DOHH2 (cell line): ENCODE data around the gene ANAPC13.

Experiments
- H3F3A ChIP-seq: fragments of 200-600 bp; sonication (generic), shearing (Covaris generic); 2 replicates; pipeline ENCODE4 v1.6.0; 2016; ENCODE audit warnings: antibody characterized with exemption, mild to moderate bottlenecking; ENCODE audit not compliant: control insufficient read depth, insufficient read depth
- H3K27ac ChIP-seq: fragments of 200-600 bp; sonication (generic); 2 replicates; pipeline ENCODE4 v1.5.1; 2014; ENCODE audit warnings: low read depth, mild to moderate bottlenecking, low read length, moderate library complexity
- H3K27me3 ChIP-seq: fragments of 200-600 bp; sonication (generic); 2 replicates; pipeline ENCODE4 v1.6.1; 2014; ENCODE audit warnings: mild to moderate bottlenecking, low read length, mixed read lengths; ENCODE audit not compliant: control insufficient read depth
- H3K36me3 ChIP-seq: fragments of 200-600 bp; sonication (generic); 2 replicates; pipeline ENCODE4 v1.6.1; 2014; ENCODE audit warnings: mild to moderate bottlenecking, low read length, moderate library complexity, mixed read lengths; ENCODE audit not compliant: control insufficient read depth
- H3K4me1 ChIP-seq: fragments of 200-600 bp; sonication (generic); 2 replicates; pipeline ENCODE4 v1.6.1; 2014; ENCODE audit warnings: mild to moderate bottlenecking, low read length, mixed read lengths; ENCODE audit not compliant: control insufficient read depth
- H3K4me2 ChIP-seq: fragments of 200-600 bp; sonication (generic); 2 replicates; pipeline ENCODE4 v1.6.0; 2014; ENCODE audit warnings: mild to moderate bottlenecking, low read length, moderate library complexity
- H3K4me3 ChIP-seq: fragments of 200-600 bp; sonication (generic); 2 replicates; pipeline ENCODE4 v1.5.1; 2014; ENCODE audit warnings: mild to moderate bottlenecking, low read length, mixed read lengths
- H3K79me2 ChIP-seq: fragments of 200-600 bp; sonication (generic); 2 replicates; pipeline ENCODE4 v1.6.1; 2014; ENCODE audit warnings: mild to moderate bottlenecking, low read length, mixed read lengths; ENCODE audit not compliant: control insufficient read depth
- H3K9me2 ChIP-seq: fragments of 200-600 bp; sonication (generic); replicated peaks from 2 replicates; pipeline ENCODE4 v1.6.1; 2014; ENCODE audit warnings: mild to moderate bottlenecking, low read length, mixed read lengths; ENCODE audit not compliant: control insufficient read depth
- H3K9me3 ChIP-seq: fragments of 200-600 bp; sonication (generic); 2 replicates; pipeline ENCODE4 v1.6.1; 2014; ENCODE audit warnings: antibody characterized with exemption, low read length, mixed read lengths; ENCODE audit not compliant: control insufficient read depth, insufficient read depth
- H4K20me1 ChIP-seq: fragments of 200-600 bp; sonication (generic); 2 replicates; pipeline ENCODE4 v1.6.0; 2014; ENCODE audit warnings: low read depth, mild to moderate bottlenecking, antibody characterized with exemption, low read length, moderate library complexity; ENCODE audit not compliant: control insufficient read depth, insufficient read depth
- CTCF ChIP-seq: fragments of 200-600 bp; sonication (generic); IDR thresholded peaks from one replicate; pipeline ENCODE4 v1.5.1; 2014; ENCODE audit warnings: antibody characterized with exemption, mild to moderate bottlenecking, low read depth, low read length; ENCODE audit not compliant: poor library complexity, severe bottlenecking
- EZH2phosphoT487 ChIP-seq: fragments of 200-600 bp; sonication (generic); IDR thresholded peaks from 2 replicates; pipeline ENCODE4 v1.6.1; 2017; ENCODE audit warnings: borderline replicate concordance, mild to moderate bottlenecking, antibody characterized with exemption, low read length, moderate library complexity, mixed read lengths

ANAPC13 gene

GRCh38 chr3:134463676-134464063 lies 22.1 kb downstream of the ANAPC13 start:
- H3K27ac ChIP-seq: no peak overlapping the region
- no peak overlapping the region for H3K4me2 ChIP-seq
- no peaks in the 10 kb centered on the region for H3K79me2 ChIP-seq
- H3K4me1 ChIP-seq: no peaks in the 10 kb centered on the region
- no peaks in the 10 kb centered on the region for H3K9me3 ChIP-seq
- H3K36me3 ChIP-seq: no peaks in the 10 kb centered on the region
- no peaks in the 10 kb centered on the region for H3K9me2 ChIP-seq
- H4K20me1 ChIP-seq: no peaks in the 10 kb centered on the region
- peaks cover 11% of the 10 kb centered on the region for H3K27me3 ChIP-seq
- H3F3A ChIP-seq: no peaks in the 10 kb centered on the region
- TF ChIP-seq CTCF (no peak), EZH2phosphoT487 (no peak)
- H3K4me3 ChIP-seq: no peak overlapping the region

GRCh38 chr3:134462331-134462941 lies 23.3 kb downstream of the ANAPC13 start:
- Histone ChIP-seq H3K9me2 (no peaks in the 10 kb centered on the region), H3K27ac (no peak overlapping the region), H3K4me2 (no peak overlapping the region), H3F3A (no peaks in the 10 kb centered on the region), H3K27me3 (peaks cover 11% of the 10 kb centered on the region), H3K79me2 (no peaks in the 10 kb centered on the region), H3K36me3 (no peaks in the 10 kb centered on the region), H3K4me3 (no peak overlapping the region), H3K9me3 (no peaks in the 10 kb centered on the region), H3K4me1 (no peaks in the 10 kb centered on the region), H4K20me1 (no peaks in the 10 kb centered on the region)
- no peak for TF ChIP-seq CTCF
- no peak for TF ChIP-seq EZH2phosphoT487

- no peak for TF ChIP-seq EZH2phosphoT487
- no peak for TF ChIP-seq CTCF
- Histone ChIP-seq H3K4me3 (no peak overlapping the region), H3K36me3 (no peaks in the 10 kb centered on the region), H3K4me1 (no peaks in the 10 kb centered on the region), H4K20me1 (no peaks in the 10 kb centered on the region), H3K4me2 (no peak overlapping the region), H3K79me2 (no peaks in the 10 kb centered on the region), H3F3A (no peaks in the 10 kb centered on the region), H3K27ac (no peak overlapping the region), H3K27me3 (peaks cover 11% of the 10 kb centered on the region), H3K9me3 (no peaks in the 10 kb centered on the region), H3K9me2 (no peaks in the 10 kb centered on the region)
Observed at GRCh38 chr3:134460965-134461364, 24.8 kb downstream of the ANAPC13 start.
